ENCODE data around the gene DPYSL5. TPM values are rescaled to one million over a fixed set of nuclear protein-coding genes. Genes with fewer than 3 reads are reported as not detected.

The DPYSL5 gene
- total RNA-seq, 1 donor from 2014 or later: not detected

GRCh38 chr2:26843041-26843440, 4.9 kb upstream of the DPYSL5 start:
- DNase-seq (ENCODE audit: low spot score) (no peak), ATAC-seq (no peak)

GRCh38 chr2:26845021-26845420, 2.9 kb upstream of the DPYSL5 start:
- no peak for DNase-seq (ENCODE audit: low spot score)
- ATAC-seq: no peak

GRCh38 chr2:26846334-26847306, 1.3 kb upstream of the DPYSL5 start:
- DNase-seq (ENCODE audit: low spot score) (peak; percentile 62), ATAC-seq (peak; percentile 95)

- DNase-seq (ENCODE audit: low spot score) (no peak), ATAC-seq (no peak)
These were observed 651 bp upstream of the DPYSL5 start for GRCh38 chr2:26847307-26847654.

GRCh38 chr2:26848336-26849055, 564 bp downstream of the DPYSL5 start:
- peak; percentile 34 for ATAC-seq

GRCh38 chr2:26849056-26849999, 1.4 kb downstream of the DPYSL5 start:
- ATAC-seq: no peak

More at GRCh38 chr2:26848336-26849055, 564 bp downstream of the DPYSL5 start:
- DNase-seq (ENCODE audit: low spot score): no peak

GRCh38 chr2:26850000-26850431, 2.1 kb downstream of the DPYSL5 start:
- DNase-seq (ENCODE audit: low spot score): no peak
- ATAC-seq: no peak

More at GRCh38 chr2:26849056-26849999, 1.4 kb downstream of the DPYSL5 start:
- no peak for DNase-seq (ENCODE audit: low spot score)

GRCh38 chr2:26850505-26850904, 2.6 kb downstream of the DPYSL5 start:
- no peak for ATAC-seq
- DNase-seq (ENCODE audit: low spot score): no peak

- no peak for ATAC-seq
- no peak for DNase-seq (ENCODE audit: low spot score)
These were observed 4.7 kb downstream of the DPYSL5 start for GRCh38 chr2:26852405-26853306.

GRCh38 chr2:26853751-26854150, 5.8 kb downstream of the DPYSL5 start:
- ATAC-seq (no peak), DNase-seq (ENCODE audit: low spot score) (no peak)

- DNase-seq (ENCODE audit: low spot score): no peak
- ATAC-seq: peak; percentile 91
These were observed 6.4 kb downstream of the DPYSL5 start for GRCh38 chr2:26854283-26854827.

- ATAC-seq: no peak
- DNase-seq (ENCODE audit: low spot score): no peak
These were observed 7.5 kb downstream of the DPYSL5 start for GRCh38 chr2:26855466-26855865.

- ATAC-seq (no peak), DNase-seq (ENCODE audit: low spot score) (no peak)
These were observed 11.7 kb downstream of the DPYSL5 start for GRCh38 chr2:26859622-26860021.

- ATAC-seq: no peak
- no peak for DNase-seq (ENCODE audit: low spot score)
These were observed 12.4 kb downstream of the DPYSL5 start for GRCh38 chr2:26860211-26860850.

GRCh38 chr2:26861610-26862224, 13.8 kb downstream of the DPYSL5 start:
- DNase-seq (ENCODE audit: low spot score) (no peak), ATAC-seq (no peak)

GRCh38 chr2:26864226-26864625, 16.3 kb downstream of the DPYSL5 start:
- DNase-seq (ENCODE audit: low spot score): no peak
- ATAC-seq: no peak

- ATAC-seq (no peak), DNase-seq (ENCODE audit: low spot score) (no peak)
These were observed 16.7 kb downstream of the DPYSL5 start for GRCh38 chr2:26864646-26865045.

GRCh38 chr2:26870585-26871095, 22.7 kb downstream of the DPYSL5 start:
- no peak for ATAC-seq
- DNase-seq (ENCODE audit: low spot score): no peak
